Esophagus muscularis mucosa (tissue), 4 donors: ENCODE measurements around the gene CMTM4. TPM values are rescaled to one million over a fixed set of nuclear protein-coding genes. Genes with fewer than 3 reads are reported as not detected.
"Not testable (repeated sequence)": the region's sequence is repeated elsewhere in the genome, so short reads cannot be mapped to it uniquely, and the experiment has no call there.

Experiments
- DNase-seq: peaks from one replicate; pipeline ENCODE4 v3.0.0-alpha.2; 2017; ENCODE audit errors: extremely low spot score
- H3K27ac ChIP-seq, 4 donors: fragments of 200-600 bp; sonication (generic); replicated peaks in 1 of 4; 1 replicate in 3 of 4; 2 replicates in 1 of 4; pipeline ENCODE4 v1.5.1; 2016 to 2019; ENCODE audit warnings: mild to moderate bottlenecking in 1 of 4
- H3K27me3 ChIP-seq, 4 donors: fragments of 200-600 bp; sonication (generic); one replicate each; pipeline versions ENCODE4 v1.5.1 to v1.6.0; 2016 to 2019
- H3K36me3 ChIP-seq, 4 donors: fragments of 200-600 bp; sonication (generic); one replicate each; pipeline ENCODE4 v1.5.1; 2016 to 2019
- H3K4me1 ChIP-seq, 4 donors: fragments of 200-600 bp; sonication (generic); one replicate each; pipeline ENCODE4 v1.5.1; 2016 to 2019
- H3K4me3 ChIP-seq, 4 donors: fragments of 200-600 bp; sonication (generic); 1 replicate in 2 of 4; 2 replicates in 2 of 4; pipeline ENCODE4 v1.5.1; 2016 to 2019; ENCODE audit warnings: mild to moderate bottlenecking in 4 of 4, moderate library complexity in 1 of 4
- H3K9me3 ChIP-seq, 4 donors: fragments of 200-600 bp; sonication (generic); 1 replicate in 3 of 4; 2 replicates in 1 of 4; pipeline ENCODE4 v1.5.1; 2016 to 2019
- EP300 ChIP-seq: sonication (generic); formaldehyde crosslinking; IDR thresholded peaks from one replicate; pipeline ENCODE4 v1.6.1; 2017; ENCODE audit warnings: antibody characterized with exemption
- POLR2A ChIP-seq: fragments of 450-650 bp; IDR thresholded peaks from one replicate; pipeline ENCODE4 v1.6.1; 2017; ENCODE audit warnings: antibody characterized with exemption, moderate library complexity, mild to moderate bottlenecking, low read depth
- POLR2AphosphoS5 ChIP-seq, 2 donors: sonication (generic); formaldehyde crosslinking; IDR thresholded peaks; one replicate each; pipeline ENCODE4 v1.6.1; 2017; ENCODE audit warnings: antibody characterized with exemption in 2 of 2
- WGBS: methylation state at CpG from one replicate; pipeline ENCODE4 v1.1.5; 2018; 5-methylcytosine and 5-hydroxymethylcytosine counted together
- intact Hi-C: fragments of 100-400 bp; cut with DNase I; formaldehyde crosslinking; loops from one replicate; pipeline ENCODE4 v1.15.1; 2023
- total RNA-seq, 4 donors: library from RNA; depleted of rRNA; stranded (reverse); fragments of >200 nt; gene quantifications; one replicate each; pipeline versions ENCODE4 v1.1.0 to v1.2.1, GENCODE V29; 2016
- TF ChIP-seq, protein P1 (sequence below), 3 experiments: fragments of 200-600 bp in 2 of 3; fragments of 450-650 bp in 1 of 3; sonication (generic) in 2 of 3; IDR thresholded peaks; one replicate each; pipeline ENCODE4 v1.5.1; 2017 to 2019; ENCODE audit warnings: antibody characterized with exemption in 3 of 3, mild to moderate bottlenecking in 2 of 3, moderate library complexity in 1 of 3

CMTM4 gene
- total RNA-seq, 4 donors from 2014 or later: 9.8 to 19.8 (median 15.0) TPM

DNA sequence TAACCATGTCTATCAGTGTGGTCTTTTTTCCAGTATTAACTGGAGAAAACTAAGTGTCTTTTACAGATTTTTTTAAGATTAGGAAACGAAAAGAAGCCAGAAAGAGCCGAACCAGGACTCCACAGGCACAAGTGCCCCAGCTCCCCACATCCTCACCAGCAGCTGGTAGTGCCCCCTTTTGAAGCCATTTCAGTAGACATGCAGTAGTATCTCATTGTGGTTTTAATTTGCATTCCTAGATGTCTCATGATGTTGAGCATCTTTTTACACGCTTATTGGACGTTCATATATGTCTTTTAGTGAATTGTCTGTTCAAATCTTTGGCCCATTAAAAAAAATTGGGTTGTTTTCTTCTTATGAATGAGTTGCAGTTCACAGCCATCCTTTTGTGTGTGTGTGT lies 96.8 kb downstream of the CMTM4 start:
- no peak for DNase-seq
- H3K36me3 ChIP-seq: no peaks in the 10 kb centered on the region
- peaks cover 0 to 40% (median 0%) of the 10 kb centered on the region in 4 donors for H3K27me3 ChIP-seq
- H3K4me1 ChIP-seq: peaks cover 8 to 18% (median 15%) of the 10 kb centered on the region in 4 donors
- H3K9me3 ChIP-seq: no peaks in the 10 kb centered on the region
- no peak overlapping the region for H3K4me3 ChIP-seq
- H3K27ac ChIP-seq: no peak overlapping the region
- intact Hi-C loops: loop anchor here (5.0 kb wide), 1 partner anchor 192 kb away; no protein-coding TSS in a partner anchor
- no peak for TF ChIP-seq POLR2AphosphoS5 (IDR thresholded peaks at IDR 0.05)
- TF ChIP-seq, protein P1, sequence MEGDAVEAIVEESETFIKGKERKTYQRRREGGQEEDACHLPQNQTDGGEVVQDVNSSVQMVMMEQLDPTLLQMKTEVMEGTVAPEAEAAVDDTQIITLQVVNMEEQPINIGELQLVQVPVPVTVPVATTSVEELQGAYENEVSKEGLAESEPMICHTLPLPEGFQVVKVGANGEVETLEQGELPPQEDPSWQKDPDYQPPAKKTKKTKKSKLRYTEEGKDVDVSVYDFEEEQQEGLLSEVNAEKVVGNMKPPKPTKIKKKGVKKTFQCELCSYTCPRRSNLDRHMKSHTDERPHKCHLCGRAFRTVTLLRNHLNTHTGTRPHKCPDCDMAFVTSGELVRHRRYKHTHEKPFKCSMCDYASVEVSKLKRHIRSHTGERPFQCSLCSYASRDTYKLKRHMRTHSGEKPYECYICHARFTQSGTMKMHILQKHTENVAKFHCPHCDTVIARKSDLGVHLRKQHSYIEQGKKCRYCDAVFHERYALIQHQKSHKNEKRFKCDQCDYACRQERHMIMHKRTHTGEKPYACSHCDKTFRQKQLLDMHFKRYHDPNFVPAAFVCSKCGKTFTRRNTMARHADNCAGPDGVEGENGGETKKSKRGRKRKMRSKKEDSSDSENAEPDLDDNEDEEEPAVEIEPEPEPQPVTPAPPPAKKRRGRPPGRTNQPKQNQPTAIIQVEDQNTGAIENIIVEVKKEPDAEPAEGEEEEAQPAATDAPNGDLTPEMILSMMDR (IDR thresholded peaks at IDR 0.05): no peak
- TF ChIP-seq EP300: no peak
- no peak for TF ChIP-seq POLR2A
- 90% methylated on average over 4 of the region's 4 CpGs for WGBS

DNA sequence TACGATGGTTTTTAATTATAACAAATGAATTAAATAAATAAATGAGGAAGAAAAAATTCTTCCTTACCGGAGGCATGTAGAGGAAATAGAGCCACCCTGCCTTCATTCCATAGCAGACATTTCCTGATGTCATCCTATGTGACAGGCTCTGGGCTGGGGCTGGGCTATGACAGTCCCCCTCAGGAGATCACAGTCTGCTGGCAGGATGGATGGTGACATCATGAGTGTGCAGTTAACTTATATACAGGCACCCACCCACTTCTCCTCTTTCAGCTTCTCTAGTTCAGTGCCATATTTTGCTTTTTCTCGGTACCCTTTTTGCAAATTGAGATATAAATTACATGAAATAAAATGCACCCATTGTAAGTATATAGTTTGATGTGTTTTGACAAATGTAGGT lies 98.4 kb downstream of the CMTM4 start:
- Histone ChIP-seq H3K27me3 (peaks cover 0 to 24% (median 0%) of the 10 kb centered on the region in 4 donors), H3K9me3 (peaks cover 0 to 4% (median 0%) of the 10 kb centered on the region in 4 donors), H3K4me3 (no peak overlapping the region), H3K4me1 (peaks cover 0 to 1% (median under 1%) of the 10 kb centered on the region in 4 donors), H3K27ac (no peak overlapping the region), H3K36me3 (no peaks in the 10 kb centered on the region)
- WGBS: 82% methylated on average over 3 of the region's 3 CpGs
- intact Hi-C loops: no loop called here
- DNase-seq: no peak
- TF ChIP-seq EP300 (no peak), POLR2A (no peak), POLR2AphosphoS5 (IDR thresholded peaks at IDR 0.05) (no peak)
- TF ChIP-seq, protein P1 (IDR thresholded peaks at IDR 0.05): no peak

DNA sequence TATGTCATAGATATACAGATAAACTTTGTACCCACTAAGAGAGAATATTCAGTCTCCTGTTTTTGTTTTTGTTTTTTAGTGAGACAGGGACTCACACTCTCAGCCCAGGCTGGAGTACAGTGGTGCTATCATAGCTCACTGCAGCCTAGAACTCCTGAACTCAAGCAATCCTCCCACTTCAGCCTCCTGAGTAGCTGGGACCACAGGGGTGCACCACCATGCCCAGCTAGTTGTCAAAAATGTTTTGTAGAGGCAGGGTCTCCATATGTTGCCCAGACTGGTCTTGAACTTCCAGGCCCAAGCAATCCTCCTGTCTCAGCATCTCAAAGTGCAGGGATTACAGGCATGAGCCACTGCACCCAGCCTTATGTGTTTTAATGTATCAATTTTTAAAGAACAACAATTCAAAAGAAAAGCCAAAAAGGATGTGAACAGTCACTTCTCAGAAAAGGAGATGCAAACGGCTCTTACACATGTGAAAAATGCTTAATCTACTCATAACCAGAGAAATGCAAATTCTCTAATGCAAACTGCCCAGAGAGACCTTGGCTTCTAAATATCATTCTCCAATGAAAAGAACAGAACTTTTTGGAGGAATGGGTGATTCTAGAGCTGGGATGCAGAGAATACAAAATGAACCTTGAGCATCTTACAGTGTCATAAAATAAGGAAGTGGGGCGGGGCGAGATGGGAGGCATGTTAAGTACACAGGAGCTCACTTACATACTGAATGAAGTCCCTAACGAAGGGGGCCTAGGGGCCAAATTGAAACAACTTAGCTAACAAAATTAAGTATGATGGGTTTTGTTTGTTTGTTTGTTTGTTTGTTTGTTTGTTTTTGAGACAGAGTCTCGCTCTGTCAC lies 99.3 kb downstream of the CMTM4 start:
- H3K27ac ChIP-seq: no peak overlapping the region
- no peak overlapping the region for H3K4me3 ChIP-seq
- H3K4me1 ChIP-seq: no peaks in the 10 kb centered on the region
- H3K27me3 ChIP-seq: peaks cover 0 to 15% (median 0%) of the 10 kb centered on the region in 4 donors
- H3K9me3 ChIP-seq: peaks cover 0 to 4% (median 0%) of the 10 kb centered on the region in 4 donors
- TF ChIP-seq EP300 (no peak), POLR2A (no peak), POLR2AphosphoS5 (IDR thresholded peaks at IDR 0.05) (no peak)
- TF ChIP-seq, protein P1 (IDR thresholded peaks at IDR 0.05): no peak
- DNase-seq: no peak
- intact Hi-C loops: no loop called here
- WGBS: 90% methylated on average over 5 of the region's 5 CpGs
- no peaks in the 10 kb centered on the region for H3K36me3 ChIP-seq

DNA sequence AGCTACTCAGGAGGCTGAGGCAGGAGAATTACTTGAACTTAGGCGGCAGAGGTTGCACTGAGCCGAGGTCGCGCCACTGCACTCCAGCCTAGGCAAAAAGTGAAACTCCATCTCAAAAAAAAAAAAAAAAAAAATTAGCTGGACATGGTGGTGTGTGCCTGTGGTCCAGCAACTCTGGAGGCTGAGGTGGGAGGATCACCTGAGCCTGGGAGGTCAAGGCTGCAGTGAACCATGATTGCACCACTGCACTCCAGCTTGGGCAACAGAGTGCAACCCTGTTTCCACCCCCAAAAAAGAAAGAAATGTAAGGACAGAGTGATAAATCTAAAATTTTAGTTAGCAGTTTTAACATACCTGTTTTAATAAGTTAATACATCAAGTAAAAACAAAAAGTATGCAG lies 100.0 kb downstream of the CMTM4 start:
- H3K4me3 ChIP-seq, intact Hi-C loops, H3K36me3 ChIP-seq, H3K27me3 ChIP-seq, H3K9me3 ChIP-seq, DNase-seq, H3K4me1 ChIP-seq, H3K27ac ChIP-seq: not testable (repeated sequence)
- 97% methylated on average over 4 of the region's 4 CpGs for WGBS

DNA sequence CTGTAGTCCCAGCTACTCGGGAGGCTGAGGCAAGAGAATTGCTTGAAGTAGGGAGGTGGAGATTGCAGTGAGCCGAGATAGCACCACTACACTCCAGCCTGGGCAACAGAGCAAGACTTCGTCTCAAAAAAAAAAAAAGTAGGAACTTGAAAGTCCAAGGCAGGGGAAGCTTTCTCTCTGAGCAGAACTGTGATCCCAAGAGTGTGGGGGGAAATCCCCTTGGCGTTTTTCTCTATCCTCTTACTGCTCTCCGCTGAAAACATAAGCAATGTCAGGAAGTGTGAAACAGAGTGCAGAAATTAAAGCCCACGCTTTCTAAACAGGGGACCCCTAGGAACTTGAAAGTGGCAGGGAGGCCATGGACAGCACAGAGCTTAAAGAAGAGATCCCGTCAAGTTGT lies 101.8 kb downstream of the CMTM4 start:
- H3K27me3 ChIP-seq: no peaks in the 10 kb centered on the region
- TF ChIP-seq EP300: no peak
- TF ChIP-seq, protein P1 (IDR thresholded peaks at IDR 0.05): no peak
- TF ChIP-seq POLR2AphosphoS5 (IDR thresholded peaks at IDR 0.05): no peak
- TF ChIP-seq POLR2A: no peak
- no peaks in the 10 kb centered on the region for H3K4me1 ChIP-seq
- peaks cover 0 to 4% (median 0%) of the 10 kb centered on the region in 4 donors for H3K9me3 ChIP-seq
- intact Hi-C loops: no loop called here
- no peaks in the 10 kb centered on the region for H3K36me3 ChIP-seq
- DNase-seq: no peak
- H3K27ac ChIP-seq: no peak overlapping the region
- no peak overlapping the region for H3K4me3 ChIP-seq
- WGBS: 63% methylated on average over 7 of the region's 7 CpGs
